GM18502 (cell line): ENCODE results near the gene VWA2.

ENCODE experiments used
- ATAC-seq: cut with Tn5 transposase; IDR thresholded peaks from one replicate; pipeline ENCODE4 v1.9.1; 2021; ENCODE audit warnings: mild to moderate bottlenecking; ENCODE audit not compliant: unreplicated experiment, poor library complexity

Gene VWA2

DNA sequence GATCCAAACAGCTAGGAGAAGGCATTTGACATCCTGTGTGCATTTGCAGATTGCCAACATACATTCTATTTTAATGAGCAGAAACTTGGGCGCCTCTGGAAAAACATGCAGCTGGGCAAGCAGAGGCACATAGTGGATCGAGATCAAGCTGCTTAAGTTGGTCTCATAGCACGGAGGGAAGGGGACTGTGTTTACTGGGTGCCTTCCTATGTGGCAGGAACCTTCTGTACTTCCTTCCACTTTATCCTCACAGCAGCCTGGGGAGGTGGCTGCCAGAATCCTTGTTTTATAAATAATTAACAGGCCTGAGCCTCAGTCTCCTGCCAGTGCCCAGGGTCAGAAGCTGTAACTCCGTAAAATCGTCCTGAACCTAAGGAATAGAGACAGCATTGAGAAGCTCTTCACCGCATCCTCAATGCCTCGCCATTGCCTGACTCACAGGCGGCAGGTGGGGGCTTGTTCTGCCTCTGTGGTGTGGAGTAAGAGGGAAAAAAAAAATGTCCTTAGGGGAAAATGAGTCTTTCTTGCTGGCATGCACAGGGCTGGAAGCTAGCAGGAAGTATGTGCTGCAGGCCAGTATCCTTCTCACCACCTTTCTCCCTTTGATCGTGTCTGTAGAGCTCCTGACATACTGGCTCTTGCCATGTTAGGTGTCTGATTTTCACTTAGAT, 6.2 kb downstream of the VWA2 start:
- ATAC-seq = no peak

DNA sequence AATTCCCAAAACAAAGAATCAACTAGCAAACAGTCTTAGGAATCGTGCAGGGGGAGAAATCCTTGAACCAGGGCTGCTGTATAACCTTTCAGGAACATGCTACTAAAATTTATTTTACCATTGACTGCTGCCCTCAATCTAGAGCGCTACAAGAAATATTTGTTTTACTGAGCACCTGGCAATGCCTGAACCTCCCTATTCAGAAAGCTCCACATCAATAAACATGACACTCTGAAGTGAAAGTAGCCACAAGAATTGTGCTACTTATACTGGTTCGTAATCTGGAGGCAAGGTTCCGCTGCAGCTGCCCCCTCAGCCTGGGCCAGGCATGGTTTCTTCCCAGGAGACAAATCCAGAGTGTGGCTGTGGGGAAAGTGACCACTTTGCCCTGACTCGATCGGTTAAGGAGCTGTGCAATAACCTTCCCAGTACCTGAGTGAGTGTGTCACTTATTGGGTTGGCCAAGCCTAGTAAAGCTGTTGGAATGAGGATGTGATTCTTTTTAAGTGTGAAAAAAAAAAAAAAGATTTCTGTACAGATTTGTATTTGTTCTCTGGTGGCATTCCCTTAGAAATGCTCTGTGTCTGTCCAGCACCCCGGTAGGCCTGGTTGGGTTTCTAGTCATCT, 7.7 kb downstream of the VWA2 start:
- no peak for ATAC-seq

DNA sequence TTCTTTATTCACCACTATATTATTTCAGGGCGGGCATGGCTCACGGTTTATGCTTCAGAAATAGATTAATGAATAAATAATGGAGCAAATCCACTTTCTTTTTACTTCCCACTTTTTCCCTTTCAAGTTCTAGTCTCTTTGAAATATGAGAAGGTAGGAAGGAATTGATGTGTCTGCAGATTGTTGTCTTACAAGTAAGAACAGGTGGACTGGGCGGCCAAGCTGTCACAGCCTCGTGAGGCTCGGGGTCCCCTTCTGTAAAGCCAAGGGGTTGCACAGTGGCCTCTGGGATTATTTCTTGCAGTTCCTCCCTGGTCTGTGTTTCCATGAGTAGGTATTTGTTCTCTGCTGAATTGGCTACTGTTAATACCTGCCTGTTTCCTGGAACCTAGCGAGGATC, 11.2 kb downstream of the VWA2 start:
- no peak for ATAC-seq

DNA sequence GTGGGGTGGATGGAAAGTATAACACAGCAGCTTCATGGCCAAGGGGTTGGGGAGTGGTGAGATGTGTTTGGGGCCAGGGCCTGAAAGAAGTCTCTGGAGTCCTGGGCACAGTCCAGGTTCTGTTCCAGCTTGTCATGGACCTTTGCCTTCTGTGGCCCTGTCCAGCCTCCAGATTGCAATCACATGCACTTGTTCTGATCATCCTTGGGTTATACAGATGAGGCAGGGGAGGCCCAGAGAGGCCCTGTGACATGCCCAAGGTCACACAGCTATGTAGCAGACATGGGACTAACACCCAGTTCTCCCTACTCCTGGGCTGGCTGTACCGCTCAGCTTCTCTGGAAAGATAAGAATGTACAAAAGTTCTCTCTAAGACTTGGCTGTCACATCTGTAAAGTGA, 11.7 kb downstream of the VWA2 start:
- no peak for ATAC-seq

DNA sequence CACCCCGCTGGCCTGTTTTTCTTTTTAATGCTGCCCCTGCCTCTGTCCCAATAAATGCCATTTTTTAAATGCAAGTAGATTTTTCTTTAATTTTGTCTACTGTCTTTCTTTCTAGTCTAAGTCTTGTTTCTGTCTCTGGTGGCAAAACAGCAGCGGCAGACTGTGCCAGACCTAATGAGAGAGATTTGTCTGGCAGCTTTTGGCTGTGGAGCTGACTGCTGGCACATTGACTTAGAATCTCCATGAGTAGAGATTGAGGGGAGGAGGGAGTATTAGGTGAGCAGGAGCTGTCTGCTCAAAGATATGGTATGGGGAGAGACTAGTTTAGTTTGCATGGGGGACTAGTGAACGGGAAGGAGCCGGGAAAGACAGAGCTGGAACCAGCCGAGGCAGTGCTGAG, 13.0 kb downstream of the VWA2 start:
- no peak for ATAC-seq

DNA sequence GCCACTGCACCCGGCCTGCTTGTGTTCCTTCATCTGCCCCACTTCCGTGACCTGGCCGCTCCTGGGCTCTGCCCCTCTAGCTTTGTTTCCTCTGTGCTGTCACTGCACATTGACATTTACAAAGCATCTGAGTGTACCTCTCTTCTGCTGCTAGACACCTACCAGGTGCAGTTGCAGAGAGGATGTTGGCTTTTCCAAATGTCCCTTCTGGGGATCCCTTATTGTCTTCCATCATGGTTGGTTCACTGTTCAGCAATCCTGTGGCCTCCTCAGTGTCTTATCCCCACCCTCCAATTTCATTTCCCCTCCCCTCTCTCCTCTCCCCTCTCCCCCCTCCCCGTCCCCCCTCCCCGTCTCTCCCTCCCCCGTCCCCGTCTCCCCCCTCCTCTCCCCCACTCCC, 13.8 kb downstream of the VWA2 start:
- ATAC-seq = no peak

DNA sequence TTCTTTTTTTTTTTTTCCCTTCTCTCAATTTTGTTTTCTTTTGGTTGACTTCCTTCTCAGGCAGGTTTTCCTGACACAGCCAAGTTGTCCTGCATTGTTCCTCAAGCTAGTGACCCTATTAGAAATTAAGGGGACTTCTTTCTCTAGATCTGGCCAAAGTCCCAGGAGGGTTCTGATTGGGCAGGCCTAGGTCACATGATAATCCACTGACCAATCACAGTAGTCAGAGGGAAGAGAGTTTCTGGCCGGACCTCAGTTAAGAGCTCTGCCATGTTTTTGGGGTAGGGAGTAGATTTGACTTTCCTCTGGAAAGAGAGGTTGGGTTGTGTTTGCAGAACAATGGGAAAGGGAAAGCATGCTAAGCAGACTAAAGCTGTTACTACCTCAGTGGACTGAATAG, 16.2 kb downstream of the VWA2 start:
- no peak for ATAC-seq

DNA sequence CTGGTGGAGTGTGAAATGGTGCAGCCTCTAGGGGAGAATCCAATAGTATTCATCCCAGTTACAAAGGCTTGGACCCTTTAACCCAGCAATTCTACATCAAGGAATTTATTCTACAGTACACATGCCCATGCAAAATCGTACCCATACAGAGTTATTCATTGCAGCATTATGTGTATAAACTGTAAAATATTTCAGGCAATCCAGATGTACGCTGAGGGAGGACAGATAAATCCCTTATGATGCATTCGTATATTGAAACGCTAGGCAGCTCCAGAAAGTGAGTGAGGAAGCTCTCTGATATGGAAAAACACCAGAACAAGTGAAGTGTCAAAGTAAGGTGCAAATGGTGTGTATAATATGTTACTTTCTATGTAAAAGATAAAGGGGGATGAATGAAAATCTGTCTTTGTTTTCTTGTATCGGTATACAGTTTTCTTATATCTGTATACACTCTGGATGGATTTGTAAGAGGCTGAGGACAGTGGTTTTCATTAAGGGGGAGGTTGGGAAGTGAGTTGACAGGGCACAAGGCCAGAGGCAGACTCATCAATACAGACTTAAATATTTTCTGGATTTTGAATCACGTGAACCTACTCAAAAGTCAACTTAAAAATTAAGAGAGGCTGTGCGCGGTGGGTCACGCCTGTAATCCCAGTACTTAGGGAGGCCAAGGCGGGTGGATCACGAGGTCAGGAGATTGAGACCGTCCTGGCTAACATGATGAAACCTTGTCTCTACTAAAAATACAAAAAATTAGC, 17.1 kb downstream of the VWA2 start:
- ATAC-seq = no peak

DNA sequence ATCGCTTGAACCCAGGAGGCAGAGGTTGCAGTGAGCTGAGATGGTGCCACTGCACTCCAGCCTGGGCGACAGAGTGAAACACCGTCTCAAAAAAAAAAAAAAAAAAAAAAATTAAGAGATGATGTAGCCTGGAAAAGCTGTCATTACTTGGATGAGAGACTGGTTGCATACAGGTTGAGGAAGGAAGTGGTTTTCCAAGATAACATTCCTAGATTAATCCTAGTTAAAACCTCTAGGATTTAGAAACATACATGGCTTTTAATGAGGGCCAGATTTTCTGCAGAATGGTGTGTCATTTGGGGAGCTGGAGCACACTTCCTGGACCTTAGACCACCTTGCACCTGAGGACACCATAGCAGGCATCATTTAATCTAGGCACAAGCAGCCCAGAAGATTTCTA, 17.8 kb downstream of the VWA2 start:
- ATAC-seq = no peak

DNA sequence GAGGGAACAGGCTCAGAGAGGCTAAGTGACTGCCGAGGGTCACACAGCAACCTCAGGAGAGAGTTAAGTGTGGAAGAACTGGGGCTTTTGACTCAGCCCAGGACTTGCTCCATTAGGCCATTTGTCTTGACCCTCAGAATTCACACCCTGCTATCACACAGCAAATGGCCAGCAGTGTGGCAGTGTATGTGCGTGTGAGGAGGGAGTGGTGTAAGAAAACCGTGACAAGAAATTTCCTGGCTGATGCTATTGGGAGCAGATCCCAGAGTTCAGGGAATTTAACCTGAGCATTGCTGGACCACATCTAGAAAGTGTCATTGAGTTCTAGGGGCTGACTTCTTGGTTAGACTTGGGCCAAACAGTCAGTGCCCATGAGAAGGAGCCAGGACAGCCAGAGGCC, 18.4 kb downstream of the VWA2 start:
- no peak for ATAC-seq

DNA sequence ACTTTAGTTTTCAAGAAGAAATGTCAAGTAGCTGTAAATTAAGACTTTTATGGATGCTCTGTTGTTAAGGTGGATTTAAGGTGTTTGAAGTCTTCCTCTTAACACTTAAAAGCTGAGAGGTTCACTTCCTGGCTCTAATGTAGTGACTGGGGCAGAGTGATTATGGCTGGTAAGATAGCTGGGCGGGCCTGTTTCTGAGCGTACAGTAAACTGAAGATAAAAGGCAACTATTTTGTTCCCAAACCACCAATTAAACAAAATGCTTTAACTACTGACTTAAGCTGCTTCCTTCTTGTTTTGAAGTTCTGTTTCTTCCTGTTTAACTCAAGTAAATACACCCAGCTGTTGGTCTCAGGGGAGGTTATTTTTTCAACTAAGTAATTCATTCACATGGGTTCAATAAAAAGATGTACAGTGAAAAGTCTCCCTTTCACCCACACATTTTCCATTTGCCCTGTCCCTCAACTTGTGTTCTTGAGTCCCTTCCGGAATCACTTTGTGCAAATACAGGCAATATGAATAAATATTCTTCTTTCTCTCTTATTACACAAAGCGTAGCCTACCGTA, 19.3 kb downstream of the VWA2 start:
- ATAC-seq = no peak

DNA sequence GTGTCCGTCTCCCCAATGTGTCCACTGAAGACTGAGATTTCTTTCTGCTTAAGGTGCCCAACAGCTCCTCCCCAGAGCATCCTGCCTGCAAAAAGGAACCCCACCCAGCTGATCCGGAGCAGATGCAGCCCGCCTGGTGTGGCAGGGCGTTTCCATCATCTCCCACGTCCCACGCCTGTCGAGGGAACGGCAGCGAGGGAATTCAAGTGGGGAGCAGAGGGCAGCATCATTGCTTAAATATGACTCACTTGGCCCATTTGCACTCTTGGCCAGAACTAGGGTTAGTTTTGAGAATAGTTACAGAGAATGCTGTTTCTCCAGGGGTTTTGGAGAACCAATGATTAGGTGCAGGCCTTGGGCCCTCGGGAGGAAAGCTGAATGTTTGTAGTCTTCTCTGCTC, 20.8 kb downstream of the VWA2 start:
- ATAC-seq = no peak

DNA sequence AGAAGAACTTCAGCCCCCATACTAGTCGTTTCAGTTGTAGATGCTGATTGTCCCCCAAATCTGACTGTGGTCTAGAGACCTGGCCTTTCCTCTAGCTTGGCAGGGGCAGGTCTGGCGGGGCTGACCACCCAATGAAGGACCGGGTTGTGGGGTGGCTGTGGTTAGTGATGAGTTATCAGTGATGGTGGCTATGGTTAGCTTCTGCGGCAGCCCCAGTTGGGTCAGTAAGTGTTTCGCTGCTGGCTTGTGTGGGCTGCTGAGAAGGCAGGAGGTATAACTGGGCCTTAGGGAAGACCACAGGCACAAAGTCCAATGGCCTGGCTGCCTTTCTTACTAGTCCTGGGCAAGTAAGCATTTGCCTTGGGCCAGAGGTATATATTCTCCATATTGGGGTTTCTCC, 21.3 kb downstream of the VWA2 start:
- no peak for ATAC-seq

DNA sequence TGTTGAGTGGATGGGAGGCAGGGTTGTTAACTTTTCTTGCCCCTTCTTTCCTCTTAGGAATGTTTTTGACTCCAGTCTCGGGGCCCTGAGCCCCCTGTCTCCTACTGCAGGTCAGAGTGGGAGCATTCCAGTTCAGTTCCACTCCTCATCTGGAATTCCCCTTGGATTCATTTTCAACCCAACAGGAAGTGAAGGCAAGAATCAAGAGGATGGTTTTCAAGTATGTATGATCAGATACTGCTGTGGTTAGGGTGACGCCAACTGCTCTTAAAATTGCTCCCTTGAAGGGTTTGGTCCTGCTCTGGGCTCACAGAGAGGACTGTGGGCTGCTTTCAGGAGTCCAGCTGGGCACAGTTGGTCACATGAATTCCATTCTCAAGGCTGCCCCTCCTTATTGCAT, 22.0 kb downstream of the VWA2 start:
- peak; percentile 75 for ATAC-seq

DNA sequence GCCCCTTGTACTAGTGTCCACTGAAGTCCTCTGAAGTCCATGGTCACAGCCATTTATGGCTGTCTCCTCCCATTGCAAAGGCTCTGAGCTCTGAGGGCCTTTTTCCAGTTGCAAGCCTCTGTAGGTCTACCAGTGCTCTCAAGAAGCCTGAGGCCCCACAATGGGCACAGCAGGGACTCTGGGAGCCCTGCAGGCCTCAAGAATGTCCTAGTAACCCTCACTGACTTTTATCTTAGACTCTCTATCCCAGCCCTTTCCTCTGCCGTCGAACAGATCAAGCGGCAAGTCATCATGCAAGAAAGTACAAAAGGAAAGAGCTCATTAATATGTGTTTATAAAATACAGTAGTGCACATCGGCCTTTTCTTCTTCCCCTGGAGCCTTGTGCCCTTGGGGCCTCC, 23.4 kb downstream of the VWA2 start:
- ATAC-seq = no peak

DNA sequence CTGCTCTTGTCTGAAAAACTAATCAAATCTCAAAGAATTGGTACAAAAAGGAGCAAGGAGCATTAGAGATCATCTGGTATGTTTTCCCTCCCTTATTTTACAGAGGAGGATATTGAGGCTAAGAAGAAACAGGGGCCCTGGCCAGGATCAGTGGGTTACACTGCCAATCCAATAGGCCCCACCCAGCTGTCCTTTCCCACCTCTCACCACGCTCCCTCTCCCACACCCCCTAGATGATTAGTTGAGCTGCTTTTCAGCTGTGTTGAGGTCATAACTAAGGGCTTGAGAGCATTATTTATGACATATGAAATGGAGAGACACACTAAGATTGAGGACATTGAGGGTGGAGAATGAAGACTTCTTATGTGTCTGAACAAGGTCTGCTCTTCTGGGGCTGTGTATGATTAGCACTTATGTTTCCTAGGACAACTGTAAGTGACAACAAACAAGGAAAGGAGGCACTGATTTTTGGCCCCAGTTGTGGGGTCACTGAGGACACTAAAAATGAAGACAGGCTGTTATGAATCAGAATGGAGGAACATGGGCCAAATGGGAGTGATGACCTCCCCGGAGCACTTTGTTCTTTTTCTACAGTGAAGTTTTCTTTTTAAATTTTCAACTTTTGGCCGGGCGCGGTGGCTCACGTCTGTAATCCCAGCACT, 26.5 kb downstream of the VWA2 start:
- no peak for ATAC-seq

DNA sequence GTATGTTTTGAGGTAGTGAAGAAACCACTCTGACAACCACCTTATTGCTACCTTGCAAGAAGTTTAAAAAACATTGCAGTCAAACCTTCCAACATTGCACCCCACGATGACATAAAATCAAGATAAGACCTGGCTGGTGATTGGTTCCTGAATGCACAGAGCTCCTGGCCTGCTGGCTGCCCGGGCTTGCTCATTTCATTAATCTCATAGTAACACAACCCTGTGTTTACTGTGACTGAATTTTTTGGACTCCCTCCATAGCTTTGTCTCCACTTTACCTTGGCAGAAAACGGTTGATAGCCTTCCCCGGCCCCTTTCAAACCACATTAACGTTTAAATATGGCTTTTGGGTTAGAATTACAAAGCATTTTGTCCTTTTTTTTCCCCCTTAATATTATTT, 27.5 kb downstream of the VWA2 start:
- ATAC-seq = no peak

DNA sequence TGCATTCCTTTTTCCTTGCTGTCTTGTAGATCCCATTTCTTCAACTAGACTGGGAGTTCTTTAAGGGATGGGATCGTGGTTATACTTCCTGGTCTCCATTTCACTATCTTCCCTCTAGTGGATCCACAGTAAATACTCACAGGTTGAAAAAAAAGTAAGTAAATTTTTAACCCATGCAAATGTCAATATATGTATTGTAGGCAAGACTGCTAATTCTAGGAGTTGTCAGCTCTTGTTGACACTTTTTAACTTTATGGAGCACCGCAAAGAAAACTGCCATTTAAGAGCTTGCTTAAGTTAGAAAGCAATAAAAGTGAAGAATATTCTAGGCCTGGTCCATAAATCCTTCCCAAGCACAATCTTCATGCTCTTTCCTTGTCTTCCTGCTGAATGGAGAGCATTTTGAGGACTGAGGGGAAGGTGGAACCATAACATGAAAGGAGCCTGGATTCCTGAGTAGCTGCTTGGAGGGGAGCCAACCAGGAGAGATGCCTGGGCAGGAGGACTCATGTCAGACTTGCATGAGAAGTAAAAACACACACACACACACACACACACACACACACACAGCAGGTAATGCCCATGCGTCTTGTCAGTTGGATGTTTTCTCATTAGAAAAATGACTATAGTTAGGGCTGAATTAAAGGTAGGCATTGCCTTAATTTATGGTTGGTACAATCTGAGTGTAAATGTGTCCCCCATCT, 32.2 kb downstream of the VWA2 start:
- no peak for ATAC-seq

DNA sequence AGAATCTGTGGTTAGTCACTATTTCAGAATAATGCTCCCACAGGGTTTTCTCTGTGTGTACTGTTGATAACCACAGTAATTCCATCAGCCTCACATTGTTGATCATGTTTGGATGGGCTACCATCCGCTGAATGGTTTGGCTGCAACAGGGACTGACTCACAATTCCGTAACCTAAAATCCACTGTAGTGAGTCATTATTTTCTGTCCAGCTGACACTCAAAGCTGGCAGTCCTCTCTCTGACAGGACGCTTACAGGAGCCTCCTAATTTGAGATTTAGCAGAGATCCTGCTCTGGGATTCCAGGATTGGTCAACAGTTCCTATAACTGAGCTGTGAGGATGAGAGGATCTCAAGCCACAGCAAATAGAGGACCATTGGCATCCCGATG, 32.7 kb downstream of the VWA2 start:
- ATAC-seq = no peak

DNA sequence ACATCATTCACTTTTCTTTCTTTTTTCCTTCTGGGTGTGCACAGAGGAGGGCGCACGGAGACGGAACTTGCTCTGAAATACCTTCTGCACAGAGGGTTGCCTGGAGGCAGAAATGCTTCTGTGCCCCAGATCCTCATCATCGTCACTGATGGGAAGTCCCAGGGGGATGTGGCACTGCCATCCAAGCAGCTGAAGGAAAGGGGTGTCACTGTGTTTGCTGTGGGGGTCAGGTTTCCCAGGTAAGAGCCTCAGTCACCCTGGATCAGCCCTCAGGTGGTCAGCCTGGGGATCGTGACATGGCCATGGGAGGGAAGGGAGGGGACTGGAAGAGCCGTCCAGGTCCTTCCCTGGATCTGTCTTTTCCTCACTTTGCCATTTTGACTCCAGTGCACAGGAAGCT, 33.6 kb downstream of the VWA2 start:
- no peak for ATAC-seq
